SH-SY5Y (cell line): ENCODE results near the gene LGALS3BP.

Source experiments
- GATA2 ChIP-seq: IDR thresholded peaks from 2 replicates; pipeline ENCODE4 v1.6.1; 2011; ENCODE audit warnings: mild to moderate bottlenecking, low read depth, low read length
- GATA3 ChIP-seq: IDR thresholded peaks from 2 replicates; pipeline ENCODE4 v1.6.1; 2011; ENCODE audit warnings: low read depth, mild to moderate bottlenecking, low read length, moderate library complexity

DNA sequence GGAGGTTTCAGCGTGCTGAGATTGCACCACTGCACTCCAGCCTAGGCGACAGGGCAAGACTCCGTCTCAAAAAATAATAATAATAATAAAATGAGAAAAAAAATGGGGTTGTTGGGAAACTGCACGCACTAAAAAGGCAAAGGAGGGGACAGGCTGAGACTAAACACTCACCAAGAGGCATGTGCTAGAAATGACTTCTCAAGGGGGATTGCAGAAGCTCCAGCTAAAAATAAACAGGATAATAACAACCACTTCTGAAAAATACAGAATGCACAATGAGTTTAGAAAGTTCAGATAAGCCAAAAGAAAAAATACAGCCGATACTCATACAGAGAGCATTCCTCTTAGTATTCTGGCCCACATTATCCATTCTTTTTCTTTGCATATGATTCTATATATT is 39.5 kb downstream of the LGALS3BP start:
- no peak for TF ChIP-seq GATA3
- TF ChIP-seq GATA2, result no peak
